ENCODE results near the gene MSH3.

MSH3 gene

GRCh38 chr5:80797428-80798024 lies 143.1 kb downstream of the MSH3 start:
- no peak overlapping the region for H3K4me3 ChIP-seq (ENCODE audit: low read depth, low read length)
- TF ChIP-seq, protein P1, sequence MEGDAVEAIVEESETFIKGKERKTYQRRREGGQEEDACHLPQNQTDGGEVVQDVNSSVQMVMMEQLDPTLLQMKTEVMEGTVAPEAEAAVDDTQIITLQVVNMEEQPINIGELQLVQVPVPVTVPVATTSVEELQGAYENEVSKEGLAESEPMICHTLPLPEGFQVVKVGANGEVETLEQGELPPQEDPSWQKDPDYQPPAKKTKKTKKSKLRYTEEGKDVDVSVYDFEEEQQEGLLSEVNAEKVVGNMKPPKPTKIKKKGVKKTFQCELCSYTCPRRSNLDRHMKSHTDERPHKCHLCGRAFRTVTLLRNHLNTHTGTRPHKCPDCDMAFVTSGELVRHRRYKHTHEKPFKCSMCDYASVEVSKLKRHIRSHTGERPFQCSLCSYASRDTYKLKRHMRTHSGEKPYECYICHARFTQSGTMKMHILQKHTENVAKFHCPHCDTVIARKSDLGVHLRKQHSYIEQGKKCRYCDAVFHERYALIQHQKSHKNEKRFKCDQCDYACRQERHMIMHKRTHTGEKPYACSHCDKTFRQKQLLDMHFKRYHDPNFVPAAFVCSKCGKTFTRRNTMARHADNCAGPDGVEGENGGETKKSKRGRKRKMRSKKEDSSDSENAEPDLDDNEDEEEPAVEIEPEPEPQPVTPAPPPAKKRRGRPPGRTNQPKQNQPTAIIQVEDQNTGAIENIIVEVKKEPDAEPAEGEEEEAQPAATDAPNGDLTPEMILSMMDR (conservative IDR thresholded peaks at IDR 0.05; ENCODE audit: low read depth, low read length) = no peak
- no peak for DNase-seq (ENCODE audit: low read depth)

DNA sequence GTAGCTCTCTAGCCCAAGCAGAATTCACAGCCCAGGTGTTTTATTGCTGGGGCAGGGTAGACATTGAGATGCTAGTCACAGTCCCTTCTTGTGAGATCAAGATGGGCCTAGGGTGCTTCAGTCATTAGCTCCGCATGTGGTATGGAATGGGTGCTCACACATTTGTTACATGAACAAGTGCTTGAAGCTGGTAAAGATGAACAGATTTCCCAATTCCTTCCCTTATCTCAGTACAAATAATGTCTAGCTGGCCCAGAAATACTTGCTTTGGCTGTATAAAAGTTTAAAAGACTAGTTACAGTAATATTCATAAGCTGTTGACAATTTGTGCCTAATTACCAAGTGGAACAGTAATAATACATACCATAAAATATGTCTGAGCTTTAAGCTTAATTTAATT lies 143.7 kb downstream of the MSH3 start:
- TF ChIP-seq, protein P1 (conservative IDR thresholded peaks at IDR 0.05; ENCODE audit: low read depth, low read length) = no peak
- H3K4me3 ChIP-seq (ENCODE audit: low read depth, low read length) = no peak overlapping the region
- DNase-seq (ENCODE audit: low read depth) = no peak

- no peak overlapping the region for H3K4me3 ChIP-seq (ENCODE audit: low read depth, low read length)
- TF ChIP-seq, protein P1 (conservative IDR thresholded peaks at IDR 0.05; ENCODE audit: low read depth, low read length) = no peak
- no peak for DNase-seq (ENCODE audit: low read depth)
Measured at GRCh38 chr5:80798633-80799032, 144.2 kb downstream of the MSH3 start.

GRCh38 chr5:80799041-80799440 lies 144.6 kb downstream of the MSH3 start:
- DNase-seq (ENCODE audit: low read depth) = peak; percentile 1
- H3K4me3 ChIP-seq (ENCODE audit: low read depth, low read length) = no peak overlapping the region
- TF ChIP-seq, protein P1 (conservative IDR thresholded peaks at IDR 0.05; ENCODE audit: low read depth, low read length) = no peak

- H3K4me3 ChIP-seq (ENCODE audit: low read depth, low read length) = no peak overlapping the region
- TF ChIP-seq, protein P1 (conservative IDR thresholded peaks at IDR 0.05; ENCODE audit: low read depth, low read length) = no peak
- no peak for DNase-seq (ENCODE audit: low read depth)
Measured at GRCh38 chr5:80799573-80799972, 145.1 kb downstream of the MSH3 start.

DNA sequence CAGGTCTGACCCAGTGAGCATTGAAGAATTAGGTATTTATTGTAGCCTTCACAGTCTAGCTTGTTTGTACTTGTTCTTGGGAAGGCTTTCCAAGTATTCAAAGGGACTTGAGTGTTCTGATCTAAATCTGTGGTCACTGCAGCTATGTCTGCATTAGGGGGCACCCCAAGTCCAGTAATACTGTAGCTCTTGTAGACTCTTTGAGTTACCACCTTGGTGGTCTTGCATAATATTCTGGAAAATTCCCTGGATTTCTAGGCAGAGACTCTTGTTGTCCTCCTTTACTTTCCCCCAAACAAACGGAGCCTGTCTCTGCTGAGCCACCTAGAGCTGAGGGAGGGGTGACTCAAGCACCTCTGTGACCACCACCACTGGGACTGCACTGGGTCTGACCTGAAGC lies 149.9 kb downstream of the MSH3 start:
- TF ChIP-seq, protein P1 (conservative IDR thresholded peaks at IDR 0.05; ENCODE audit: low read depth, low read length) = no peak
- no peak overlapping the region for H3K4me3 ChIP-seq (ENCODE audit: low read depth, low read length)
- peak; percentile 22 for DNase-seq (ENCODE audit: low read depth)

DNA sequence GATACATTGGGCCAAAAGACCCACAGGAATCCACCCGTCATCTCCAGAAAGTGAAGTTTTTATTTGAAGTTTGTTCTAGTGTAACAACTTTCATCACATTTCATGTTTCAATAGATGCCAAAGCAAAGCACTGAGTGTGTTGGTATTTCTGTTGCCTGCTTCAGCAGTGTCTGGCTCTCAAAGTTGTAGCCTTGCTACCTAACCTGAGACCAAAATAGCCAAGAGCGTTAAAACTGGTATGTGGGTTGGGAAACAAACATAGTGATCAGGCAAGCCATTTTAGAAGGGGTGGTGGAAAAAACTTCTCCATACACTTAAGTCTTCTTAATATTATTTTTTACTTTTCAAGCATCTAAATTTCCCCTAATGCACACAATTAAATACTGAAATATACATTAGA lies 150.6 kb downstream of the MSH3 start:
- TF ChIP-seq, protein P1 (conservative IDR thresholded peaks at IDR 0.05; ENCODE audit: low read depth, low read length) = no peak
- DNase-seq (ENCODE audit: low read depth) = no peak
- H3K4me3 ChIP-seq (ENCODE audit: low read depth, low read length) = no peak overlapping the region

Data from choroid plexus epithelial cell (primary cell).